Measurements from ENCODE around the gene UNC5B. TPM values are rescaled to one million over a fixed set of nuclear protein-coding genes. Genes with fewer than 3 reads are reported as not detected.

UNC5B gene
- polyA plus RNA-seq, 12 donors, result 8.2 to 17.6 (median 10.4) TPM; not detected in 1

DNA sequence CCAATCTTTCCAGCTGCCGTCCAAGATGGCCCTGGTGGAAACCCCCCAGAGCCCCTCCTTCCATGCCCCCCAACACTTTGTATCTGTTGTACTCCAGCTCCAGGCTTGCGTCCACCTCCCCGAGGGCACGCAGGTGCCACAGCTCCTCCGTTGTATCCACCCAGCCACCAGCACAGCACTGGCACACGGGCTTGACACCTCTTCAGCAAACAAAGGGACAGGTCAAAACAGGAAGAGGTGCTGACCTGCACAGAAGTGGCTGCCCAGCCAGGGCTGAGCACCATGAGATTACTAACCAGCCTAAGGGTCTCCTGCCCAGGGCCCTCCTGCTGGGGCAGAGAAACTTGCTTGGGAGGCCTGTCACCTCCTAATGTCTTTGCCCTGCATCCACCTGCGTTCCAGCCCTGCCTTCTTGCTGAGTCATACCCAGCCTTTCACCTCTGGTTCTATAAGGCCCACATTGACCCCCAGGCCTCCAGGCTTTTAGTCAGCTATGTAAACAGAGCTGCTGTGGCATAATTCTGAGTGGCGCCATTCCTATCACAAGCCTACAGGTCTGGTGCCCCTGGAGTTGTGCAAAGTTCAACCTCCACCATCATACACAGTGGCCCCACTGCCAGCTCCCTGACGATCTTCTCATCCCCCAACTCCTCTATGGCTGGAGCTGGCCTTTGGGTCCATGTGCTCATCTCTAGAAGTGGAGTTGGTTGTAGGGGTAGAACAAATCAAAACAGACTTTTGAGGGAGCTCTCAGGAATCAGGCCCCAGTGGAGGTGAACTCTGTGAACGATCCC, 127.6 kb downstream of the UNC5B start:
- DNase-seq, result no peak

DNA sequence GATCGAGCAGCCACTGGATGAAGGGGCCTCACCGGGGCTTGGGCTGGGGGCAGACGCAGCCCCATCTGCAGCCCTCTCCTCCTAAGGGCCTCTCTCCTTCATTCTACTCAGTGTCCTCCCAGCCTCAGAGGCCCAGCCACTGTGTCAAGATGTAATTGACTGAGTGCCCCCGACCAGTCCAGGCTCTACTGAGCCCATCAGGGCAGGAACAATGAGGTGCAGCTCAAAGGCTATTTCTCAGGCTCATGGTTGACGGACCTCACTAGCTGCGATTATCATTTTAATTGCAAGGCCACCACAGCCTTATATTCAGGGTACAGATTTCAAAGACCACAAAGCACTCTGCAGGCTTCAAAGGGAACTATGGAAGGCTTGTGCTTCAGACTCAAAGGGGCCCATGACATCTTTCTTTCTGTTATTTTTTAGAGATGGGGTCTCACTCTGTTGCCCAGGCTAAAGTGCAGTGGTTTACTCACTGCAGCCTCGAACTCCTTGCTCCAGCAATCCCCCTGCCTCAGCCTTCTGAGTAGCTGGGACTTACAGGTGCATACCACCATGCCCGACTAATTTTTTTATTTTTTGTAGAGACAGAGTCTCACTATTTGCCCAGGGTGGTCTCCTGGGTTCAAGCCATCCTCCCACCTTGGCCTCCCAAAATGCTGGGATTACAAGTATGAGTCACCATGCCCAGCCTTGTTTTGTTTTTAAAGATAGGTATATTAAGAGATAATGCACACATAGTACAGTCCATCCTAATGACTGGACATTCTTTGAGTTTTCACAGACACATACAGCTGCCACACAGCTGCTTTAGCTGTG, 130.4 kb downstream of the UNC5B start:
- DNase-seq, result no peak

DNA sequence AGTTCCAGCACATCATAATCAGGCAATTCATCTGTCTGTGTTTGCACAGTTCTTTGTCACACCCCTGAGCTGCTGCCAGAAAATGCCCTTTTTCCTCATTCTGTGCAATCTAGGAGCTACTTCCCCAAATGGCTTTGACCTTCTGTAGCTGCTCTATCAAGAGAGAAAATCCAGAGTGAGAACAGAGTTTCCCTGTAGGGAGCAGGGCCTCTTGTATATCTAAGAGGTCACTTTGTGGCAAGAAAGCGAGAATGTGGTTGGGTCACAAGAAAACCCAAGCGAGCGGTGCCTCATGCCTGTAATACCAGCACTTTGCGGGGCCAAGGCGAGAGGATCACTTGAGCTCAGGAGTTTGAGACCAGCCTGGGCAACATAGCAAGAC, 131.0 kb downstream of the UNC5B start:
- peak; percentile 33 for DNase-seq

DNA sequence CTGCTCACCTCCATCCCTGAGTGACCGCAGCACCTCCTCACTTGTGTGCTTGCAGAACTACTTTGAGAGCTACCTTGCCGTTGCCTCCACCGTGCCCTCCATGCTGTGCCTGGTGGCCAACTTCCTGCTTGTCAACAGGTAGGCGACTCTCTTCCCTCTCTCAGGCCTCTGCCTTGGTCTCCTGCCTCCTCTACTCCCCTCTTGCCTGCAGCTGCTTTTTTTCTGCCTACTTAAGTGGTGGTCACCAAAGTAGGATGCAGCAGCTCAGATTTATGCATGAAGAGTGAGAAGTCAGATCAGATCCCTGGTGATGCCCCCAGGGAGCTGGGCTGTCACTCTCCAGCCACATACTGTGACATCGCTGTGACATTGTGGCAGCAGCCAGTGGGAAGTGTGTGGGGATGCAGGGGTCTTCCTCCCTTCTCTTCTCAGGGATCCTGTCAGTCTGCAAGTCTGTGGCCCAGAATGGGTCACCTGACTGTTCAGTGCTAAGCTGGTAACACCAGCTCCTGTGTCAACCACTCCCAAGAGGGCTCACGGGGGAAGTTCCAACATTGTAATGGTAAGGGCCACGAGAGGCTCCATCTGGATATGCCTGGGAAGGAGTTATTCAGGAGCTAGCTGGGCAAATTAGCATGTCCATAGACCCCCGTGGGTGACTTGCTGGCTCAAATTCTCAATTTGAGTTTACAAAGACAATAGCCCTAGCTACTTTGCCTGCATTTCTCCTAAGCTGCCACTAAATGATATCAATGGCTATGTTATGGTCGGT, 132.0 kb downstream of the UNC5B start:
- DNase-seq, result no peak

DNA sequence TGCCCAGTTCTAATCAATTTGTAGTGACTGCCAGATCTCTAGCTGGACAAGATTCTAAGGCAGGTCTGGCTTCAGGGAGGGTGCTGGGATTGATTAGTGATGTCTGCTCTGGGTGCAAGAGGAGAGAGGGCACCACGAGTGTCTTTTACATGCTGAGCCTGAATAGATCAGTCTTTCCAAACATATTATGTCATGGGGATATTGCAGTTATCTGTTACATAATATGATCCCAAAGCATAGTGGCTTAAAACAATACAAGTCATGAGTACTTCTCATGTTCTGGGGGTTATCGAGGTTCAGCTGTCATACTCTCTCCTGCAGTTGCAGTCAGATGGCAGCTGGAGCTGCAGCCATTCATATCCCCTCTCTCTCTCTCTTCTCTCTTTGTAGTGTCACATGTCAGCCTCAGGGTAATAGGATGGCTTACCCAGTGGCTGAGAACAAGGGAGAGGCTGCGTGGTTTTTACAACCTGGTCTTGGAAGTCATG, 132.7 kb downstream of the UNC5B start:
- no peak for DNase-seq

DNA sequence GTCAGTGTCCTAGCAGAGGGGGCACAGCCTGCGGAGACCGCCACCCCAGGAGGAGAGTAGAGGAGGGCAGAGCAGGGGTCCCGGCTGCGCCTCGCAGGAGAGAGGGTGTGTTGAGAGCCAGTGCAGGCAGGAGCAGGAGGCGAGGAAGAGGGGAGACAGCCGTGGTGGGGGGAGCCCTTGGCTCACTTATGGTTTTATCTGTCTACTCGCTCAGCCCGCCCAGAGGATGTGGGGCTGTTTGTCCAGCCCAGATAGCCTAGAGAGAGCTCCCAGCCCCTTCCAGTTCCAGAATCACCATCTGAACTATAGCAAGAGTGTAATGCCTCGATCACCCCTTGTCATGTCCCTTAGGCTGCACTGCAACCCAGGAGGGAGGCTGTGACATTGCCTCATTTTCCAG, 133.3 kb downstream of the UNC5B start:
- no peak for DNase-seq

DNA sequence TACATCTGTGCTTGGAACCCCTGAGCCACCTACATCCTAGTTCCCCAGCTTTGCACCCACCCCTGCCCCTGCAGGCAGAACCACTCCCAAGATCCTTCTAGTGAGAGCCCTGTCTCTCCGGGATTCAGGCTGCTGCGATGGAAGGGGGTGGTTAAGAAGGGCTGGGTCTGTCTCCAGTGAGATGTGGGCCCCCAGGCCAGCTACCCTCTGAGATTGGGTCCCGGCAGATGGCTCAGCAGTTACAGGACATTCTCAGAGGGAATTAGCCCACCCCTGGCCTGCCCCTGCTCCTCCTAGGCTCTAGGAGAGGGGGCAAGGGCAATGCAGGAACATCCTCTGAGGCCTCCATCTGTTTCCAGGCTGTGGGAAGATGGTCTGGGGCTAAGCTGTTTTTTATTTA, 134.4 kb downstream of the UNC5B start:
- no peak for DNase-seq

DNA sequence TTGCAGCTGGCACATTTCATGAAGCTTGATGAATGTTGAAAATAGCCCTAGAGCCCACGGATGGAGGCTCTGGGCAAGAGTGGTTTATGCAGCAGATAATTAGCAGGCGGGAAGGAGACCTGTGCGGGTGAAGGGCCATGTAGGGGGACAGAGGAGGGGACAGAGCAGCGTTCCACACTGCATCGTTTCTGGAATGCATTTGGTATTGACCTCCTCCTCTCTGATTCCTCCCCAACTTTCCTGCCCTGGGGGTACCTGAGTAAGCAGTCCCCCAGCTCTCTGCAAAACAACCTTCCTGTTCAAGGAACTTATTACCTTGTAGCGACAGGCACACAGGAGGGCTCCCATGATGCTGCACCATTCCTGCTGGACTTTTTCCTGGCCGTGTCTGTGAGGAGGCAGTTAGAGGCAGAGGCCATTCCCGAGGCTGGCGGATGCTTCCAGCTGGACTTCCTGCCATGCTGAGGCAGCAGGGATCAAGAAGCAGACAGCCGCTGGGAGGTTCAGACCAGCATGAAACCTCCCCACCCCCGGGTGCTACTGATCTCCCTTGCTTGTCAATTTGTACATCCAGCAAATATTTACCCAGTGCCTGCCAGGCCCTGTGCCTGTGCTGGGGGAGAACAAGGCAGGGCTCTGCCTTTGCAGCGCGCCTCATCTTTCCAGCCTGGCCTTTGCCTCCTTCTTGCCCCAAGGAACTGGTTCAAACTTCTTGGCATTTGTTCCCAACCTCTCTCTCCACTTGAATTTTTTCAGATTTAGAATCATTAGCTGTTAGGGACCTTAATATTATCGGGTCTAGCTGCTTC, 135.4 kb downstream of the UNC5B start:
- no peak for DNase-seq

DNA sequence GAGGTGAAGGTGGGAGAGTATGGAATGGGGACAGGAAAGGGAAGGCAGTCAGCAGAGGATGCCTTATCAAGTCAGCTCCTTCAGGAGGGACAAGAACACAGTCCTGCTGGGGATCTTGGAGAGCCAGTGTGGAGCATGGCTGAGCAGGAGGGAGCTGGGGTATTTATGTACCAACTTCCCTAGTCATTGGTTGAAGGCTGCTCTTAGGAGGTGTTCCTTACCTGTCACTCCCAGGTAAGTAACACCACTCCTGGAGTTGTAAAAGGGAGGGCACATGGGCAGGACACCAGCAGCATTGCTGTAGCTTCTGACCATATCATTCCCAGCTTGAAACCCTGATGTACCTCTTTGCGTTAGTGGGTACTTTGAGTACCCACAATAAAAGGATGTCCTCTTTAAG, 136.5 kb downstream of the UNC5B start:
- no peak for DNase-seq

DNA sequence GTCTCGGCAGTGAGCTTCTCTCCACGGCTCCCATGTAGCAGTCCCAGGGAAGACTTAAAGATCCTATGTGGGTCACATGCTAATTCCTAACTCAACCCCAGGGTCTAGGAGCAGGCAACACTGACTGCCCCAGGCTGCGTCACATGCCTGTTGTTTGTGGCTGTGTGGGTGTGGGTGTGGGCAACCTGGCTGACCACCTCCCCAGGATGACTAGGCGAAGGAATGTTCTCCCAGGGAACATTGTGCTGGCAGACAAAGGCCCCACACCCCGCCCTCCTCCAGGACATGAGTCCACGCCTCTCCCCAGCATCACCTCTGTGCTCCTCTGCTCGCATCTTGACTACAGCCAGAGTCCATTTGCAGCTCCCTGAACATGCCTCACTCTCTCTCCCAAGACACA, 137.0 kb downstream of the UNC5B start:
- DNase-seq, result no peak

DNA sequence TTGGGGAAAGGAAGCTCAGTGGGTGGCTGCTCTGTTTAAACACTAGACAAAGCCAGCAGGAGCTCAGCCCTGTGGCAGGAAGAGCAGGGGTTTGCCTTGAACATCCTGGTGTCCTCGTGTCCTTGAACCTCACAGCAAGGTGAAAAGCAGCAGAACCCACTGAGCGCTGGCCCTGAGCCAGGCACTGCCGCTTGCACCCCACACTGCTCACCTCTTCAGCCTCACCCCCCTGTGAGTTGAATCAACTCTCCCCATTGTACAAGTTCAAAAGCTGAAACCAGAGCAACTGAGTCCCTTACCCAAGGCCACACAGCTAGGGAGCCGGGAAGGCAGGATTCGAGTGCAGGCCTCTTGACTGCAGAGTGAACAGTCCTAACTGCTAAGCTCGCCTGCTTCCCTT, 138.7 kb downstream of the UNC5B start:
- no peak for DNase-seq

DNA sequence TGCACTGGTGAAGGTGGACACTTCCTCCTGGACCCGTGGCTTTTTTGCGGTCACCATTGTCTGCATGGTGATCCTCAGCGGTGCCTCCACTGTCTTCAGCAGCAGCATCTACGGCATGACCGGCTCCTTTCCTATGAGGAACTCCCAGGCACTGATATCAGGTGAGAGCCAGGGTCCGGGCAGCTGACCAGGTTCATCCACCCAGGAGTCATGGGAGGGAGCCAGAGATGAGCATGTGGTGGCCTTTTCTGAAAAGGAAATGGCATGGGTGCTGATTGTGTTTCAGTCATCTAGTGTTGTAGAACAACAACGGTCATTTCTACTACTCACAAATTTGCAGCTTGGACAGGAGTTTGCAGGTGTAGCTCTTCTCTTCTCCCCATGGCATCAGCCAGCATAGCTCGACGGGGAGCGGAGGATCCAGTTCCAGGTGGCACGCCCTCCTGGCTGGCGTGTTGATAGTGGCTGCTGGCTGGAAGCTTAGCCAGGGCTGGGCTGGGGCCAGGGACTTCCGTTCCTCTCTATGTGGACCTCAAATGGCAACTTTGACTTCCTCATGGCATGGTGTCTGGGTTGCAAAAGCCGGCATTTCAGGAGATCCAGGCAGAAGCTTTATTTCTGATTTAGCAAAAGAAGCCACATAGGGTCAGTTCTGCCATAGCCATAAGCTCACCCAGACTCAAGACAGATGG, 139.4 kb downstream of the UNC5B start:
- DNase-seq, result no peak

Other genes with a start within 250 kb of the UNC5B start
- 1 to 10 TPM in 10 of 12 donors, not detected in 2; 2.2 to 6.8 (median 3.8) TPM for gene SLC29A3, start 106.7 kb downstream of the UNC5B start, polyA plus RNA-seq (ENCODE audit: insufficient read length in 12 of 12)
- gene CDH23, start 184.3 kb downstream of the UNC5B start, polyA plus RNA-seq (ENCODE audit: insufficient read length in 12 of 12), result 1 to 10 TPM in 11 of 12 donors, not detected in 1; 2.9 to 7.4 (median 4.3) TPM

All from muscle of arm (tissue), 12 donors.